GM15510 (cell line): ENCODE measurements around the gene RAD18.

ENCODE experiments used
- POLR2A ChIP-seq: IDR thresholded peaks from 3 replicates; pipeline ENCODE4 v1.6.1; 2011; ENCODE audit warnings: borderline replicate concordance; ENCODE audit not compliant: insufficient read length; ENCODE audit errors: extremely low read depth

RAD18 gene

DNA sequence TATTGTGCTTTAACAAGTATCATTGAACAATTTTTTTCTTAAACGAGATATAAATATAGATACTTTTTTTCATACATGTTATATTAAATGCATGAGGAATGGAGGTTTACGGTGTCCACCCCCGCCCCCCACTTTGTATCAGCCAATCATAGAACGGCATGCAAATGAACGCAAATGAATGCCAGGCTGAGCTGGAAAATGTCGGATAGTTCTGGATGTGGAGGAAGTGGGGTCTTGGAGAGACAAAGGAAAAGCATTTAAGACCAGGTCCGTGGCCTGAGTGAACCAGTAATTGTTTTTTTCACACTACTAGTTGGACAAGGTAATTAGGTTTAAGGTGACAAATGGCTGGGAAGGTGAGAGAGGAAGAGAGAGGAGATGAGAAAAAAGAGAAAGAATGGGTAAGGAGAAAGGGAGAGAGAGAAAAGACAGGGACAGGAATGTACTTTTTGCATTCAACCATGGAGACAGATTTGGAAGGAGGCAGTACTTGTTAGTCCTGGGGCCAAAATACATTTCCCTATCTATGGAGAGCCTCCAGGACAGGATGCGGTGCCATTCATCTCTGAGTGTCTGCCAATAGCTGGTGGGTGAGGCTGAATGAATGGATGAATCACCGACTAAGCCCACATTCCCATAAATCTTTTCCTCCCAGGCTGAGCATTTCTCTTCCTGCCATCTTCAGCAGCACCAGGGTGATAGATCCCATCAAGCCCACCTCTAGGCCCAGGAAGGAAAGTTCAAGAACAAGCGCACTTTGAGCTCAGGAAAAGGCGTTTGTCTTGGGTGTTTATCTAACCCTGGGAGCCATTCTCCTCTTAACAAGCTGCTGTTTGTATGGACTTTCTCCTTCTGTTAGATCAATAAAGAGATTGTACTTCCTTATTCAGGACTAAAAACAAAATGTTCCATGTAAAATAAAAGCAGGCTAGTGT lies 1.4 kb upstream of the RAD18 start:
- no peak for TF ChIP-seq POLR2A

DNA sequence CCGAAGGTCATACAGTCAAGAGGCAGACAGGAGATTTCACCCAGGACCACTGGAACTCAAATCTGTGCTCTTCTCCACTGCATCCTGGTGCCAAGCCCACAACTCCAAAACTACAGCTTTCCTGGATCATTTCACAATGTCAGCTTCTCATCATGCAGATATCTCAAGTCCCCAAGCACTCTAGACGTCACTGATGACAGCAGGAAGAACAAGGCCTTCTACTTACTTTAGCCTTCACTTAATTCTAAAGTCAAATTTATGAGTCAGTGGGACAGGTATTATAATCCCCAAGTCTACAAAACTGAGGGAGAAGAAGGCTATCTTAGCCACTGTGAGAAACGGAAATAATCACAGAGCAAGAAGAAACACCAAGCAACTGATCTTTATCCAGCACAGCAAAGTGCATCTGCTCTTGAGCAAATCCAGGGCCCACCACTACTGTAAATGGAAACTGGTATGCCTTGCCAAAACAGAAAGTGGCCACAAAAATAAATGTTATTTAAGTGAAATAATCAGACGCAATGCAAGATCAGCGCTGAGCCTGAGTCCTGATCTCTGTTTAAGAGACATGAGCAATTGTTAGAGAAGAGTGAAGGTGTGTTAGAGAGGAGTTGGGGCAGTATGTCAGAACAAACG lies 928 bp downstream of the RAD18 start:
- no peak for TF ChIP-seq POLR2A

DNA sequence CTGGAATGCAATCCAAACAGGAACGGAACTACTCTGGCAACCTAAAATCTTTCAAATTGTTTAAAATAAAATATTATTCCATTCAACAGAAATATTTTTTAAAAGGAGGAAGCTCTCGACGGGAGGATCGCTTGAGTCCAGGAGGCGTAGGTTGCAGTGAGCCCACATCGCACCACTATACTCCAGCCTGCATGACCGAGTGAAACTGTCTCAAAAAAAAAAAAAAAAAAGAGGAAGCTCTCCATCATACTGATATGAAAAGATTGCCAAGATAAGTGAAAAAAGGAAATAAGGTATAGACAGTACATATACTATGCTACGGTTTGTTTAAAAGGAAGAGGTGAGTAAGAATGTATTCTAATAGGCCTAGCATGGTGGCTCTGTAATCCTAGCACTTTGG lies 3.6 kb downstream of the RAD18 start:
- TF ChIP-seq POLR2A, result no peak

DNA sequence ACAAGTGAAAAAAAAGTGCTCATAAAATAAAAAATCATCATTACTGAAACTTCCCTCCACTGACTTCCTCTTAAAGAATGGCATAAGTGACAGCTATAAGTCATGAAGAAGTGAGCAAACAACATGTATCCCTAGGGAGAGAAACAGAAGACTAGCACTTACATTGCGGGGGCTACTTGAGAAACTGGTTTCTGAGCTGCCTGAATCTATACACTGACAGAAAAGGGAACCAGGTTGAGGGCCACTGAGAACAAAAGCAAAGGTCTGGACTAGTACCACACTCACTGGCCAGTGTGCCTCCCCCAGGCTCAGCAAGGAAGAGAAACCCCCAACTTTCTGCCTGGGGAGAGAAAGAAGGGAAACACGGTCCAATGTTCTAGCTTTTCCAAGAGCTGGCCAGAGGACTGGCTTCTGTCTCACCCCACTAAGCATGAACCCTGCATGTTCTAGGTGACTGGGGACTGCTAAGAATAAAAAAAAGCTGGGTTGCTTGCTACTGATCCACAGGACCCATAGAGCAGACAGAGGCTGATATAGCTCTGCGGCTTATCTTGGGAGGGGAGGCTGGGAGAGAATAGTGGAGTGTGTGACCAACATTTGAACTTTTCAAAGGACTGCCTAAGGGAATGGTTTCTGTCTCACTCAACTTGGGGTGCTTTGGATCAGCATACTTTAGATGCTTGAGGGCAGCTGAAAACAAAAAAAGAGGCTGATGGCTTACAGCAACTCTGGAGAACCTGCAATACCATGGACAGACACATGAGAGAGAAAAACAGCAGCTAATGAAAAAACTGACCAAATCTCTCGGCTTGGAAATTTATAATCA lies 8.1 kb downstream of the RAD18 start:
- TF ChIP-seq POLR2A, result no peak

DNA sequence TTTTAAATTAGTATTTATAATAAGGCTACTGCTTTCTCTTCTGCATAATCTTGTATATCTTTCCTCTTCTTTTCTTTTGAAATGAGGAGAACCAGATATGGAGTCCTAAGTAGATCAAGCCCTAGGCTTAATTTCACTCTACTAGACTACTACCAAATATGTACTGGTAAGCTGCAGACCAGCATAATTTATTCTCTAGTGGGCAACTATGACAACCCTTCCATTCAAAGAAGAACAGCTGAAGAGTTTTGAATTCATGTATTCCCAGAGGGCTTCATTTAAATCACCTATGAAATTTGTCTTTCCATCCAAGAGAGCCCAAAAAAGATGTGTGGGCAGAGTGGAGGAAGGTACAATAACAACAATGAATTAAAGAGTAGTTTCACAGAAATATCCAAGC lies 10.0 kb downstream of the RAD18 start:
- TF ChIP-seq POLR2A, result no peak

DNA sequence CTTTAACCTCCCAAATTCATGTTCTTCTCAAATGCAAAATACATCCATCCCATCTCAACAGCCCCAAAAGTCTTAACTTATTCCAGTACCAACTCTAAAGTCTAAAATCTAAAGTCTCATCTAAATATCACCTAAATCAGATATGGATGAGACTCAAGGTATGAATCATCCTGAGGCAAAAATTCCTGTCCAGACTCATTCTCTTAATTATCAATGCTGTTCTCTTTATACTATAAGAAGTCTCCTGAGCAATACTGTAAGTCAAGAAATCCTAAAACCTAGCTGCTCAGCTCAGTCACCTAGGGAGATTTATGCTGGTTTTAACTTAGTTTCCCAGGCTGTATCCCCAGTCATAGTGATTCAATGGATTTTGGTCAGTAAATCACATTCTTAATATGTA lies 11.1 kb downstream of the RAD18 start:
- TF ChIP-seq POLR2A, result no peak

DNA sequence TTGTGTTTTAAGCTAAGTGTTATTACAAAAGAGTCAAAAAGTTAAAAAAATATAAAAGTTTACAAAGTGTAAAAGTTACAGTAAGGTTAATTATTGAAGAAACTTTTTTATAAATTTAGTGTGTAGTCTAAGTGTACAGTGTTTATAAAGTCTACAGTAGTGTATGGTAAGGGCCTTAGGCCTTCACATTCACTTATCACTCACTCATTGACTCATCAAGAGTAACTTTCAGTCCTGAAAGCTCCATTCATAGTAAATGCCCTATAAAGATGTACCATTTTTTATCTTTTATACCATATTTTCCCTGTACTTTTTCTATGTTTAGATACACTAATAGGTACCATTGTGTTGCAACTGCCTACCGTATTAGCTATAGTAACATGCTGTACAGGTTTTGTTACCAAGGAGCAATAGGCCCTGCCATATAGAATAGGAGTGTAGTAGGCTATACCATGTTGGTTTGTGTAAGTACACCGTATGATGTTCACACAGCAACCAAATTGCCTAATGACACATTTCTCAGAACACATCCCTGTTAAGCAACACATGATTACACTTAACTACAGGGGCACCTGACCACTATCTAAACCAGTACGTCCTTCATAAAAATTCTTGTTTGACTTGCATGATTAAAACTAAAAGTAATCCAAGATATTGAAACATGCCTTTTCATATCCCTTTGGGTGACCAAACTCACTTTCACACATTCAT lies 17.2 kb downstream of the RAD18 start:
- TF ChIP-seq POLR2A, result no peak

DNA sequence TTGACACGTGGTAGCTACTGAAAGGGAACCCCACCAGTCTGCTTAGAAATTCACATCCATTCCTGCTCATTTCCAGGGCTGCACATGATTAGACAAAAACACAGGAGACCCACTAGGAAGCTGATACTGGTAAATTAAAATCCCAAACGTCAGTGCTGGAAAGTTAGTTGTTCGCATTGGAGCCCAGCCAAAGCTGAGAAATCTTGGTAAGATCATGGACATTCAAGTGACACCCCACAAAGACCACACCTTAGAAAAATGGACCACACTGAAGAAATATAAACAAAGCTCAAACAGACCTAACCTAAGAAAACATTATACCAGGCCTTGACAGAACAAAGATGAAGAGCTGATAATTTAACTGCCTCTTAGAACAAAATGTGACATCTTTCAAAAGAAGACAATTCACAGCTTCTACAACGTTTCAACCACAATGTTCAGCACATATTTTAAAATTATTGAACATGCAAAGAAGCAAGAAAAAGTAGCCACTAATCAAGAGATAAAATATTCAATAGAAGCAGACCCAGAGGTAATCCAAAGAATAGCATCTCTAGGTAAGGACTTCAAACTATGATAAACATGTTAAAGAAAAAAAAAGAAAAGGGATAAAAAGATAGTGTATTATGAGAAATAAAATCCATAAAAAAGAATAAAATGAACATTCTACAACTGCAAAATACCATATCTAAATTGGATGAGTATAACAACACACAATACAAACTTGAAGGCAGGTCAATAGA lies 20.4 kb downstream of the RAD18 start:
- no peak for TF ChIP-seq POLR2A

DNA sequence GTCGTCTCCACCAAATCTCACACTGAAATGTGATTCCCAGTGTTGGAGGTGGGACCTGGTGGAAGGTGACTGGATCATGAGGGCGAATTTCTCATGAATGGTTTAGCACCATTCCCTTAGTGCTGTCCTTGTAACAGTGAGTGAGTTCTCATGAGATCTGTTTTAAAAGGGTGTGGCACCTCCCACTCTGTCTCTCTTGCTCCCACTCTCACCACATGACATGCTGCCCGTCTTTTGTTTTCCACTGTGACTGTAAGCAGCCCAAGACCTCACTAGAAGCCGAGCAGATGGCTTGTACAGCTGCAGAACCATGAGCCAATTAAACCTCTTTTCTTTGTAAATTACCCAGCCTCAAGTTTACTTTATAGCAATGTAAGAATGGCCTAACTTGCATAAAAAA lies 21.2 kb downstream of the RAD18 start:
- no peak for TF ChIP-seq POLR2A

DNA sequence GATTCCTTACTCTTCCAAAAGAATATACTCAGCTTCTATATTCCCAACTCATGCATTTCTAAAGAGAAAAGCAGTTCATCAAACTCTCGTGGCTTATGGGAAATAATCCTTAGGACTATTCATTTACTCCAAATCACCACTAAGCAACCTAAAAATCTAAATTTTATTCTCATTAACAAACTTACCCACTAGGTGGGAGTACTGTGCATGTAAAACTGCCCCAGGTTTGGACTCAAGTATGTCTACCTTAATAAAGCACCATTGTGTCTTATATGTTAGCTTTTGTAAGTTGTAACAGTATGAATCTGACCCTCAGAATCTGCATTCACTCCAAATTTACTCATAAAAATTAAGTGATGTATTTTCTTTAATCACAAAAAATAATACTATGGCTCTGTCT lies 25.3 kb downstream of the RAD18 start:
- no peak for TF ChIP-seq POLR2A

DNA sequence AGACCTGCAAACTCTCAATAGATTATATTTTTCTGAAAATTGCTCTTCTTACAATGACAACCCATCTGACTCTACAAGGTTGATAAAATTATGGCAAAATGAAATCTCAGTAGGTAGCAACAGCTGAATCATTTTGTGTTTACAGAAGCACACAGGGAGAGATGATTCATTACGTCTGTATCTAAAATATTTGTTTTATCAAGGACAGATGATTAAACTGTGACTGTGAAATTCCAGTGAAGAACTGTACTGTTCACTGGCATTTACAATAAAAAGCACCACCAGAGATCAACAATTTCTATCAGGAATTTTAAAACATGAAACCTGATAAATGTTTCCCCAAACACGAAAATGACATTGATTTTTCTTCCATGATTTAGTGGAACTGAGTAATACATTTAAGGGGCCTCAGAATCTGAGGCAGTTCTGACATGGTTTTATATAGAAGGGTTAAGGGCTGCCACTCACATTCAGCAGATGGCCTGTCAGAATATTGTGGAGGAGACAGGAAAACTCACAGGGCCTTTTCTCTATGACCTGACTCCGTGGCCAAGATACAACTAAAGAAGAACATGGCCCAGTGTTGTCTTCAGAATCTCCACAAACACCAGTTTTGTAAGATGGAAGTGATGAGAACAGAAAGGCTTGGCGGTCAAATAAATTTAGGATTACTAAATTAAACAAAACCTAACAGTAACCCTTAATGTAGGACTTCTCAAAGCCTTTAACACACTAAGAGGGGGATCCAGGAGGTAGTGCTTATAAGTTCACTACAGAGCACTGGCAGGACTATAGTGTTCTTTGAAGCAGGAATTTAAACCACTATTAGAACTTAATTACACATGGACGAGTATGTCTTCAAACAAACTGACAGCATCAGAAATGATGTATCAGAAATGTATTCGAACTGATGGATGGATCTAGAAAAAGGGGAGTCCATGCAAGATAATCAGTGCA lies 25.9 kb downstream of the RAD18 start:
- TF ChIP-seq POLR2A, result no peak

DNA sequence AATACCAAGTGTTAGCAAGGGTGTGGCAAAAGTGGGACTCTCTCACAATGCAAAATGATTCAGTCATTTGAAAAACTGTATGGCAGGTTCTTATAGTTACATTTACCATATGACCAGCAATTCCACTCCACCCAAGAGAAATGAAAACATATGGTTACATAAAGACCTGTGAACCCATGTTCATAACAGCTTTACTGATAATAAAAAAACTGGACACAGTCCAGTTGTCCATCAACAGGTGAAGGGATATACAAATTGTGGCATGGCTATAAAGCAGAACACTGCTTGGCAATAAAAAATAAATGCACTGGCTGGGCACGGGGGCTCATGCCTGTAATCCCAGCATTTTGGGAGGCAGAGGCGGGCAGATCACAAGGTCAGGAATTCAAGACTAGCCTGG lies 30.8 kb downstream of the RAD18 start:
- no peak for TF ChIP-seq POLR2A

DNA sequence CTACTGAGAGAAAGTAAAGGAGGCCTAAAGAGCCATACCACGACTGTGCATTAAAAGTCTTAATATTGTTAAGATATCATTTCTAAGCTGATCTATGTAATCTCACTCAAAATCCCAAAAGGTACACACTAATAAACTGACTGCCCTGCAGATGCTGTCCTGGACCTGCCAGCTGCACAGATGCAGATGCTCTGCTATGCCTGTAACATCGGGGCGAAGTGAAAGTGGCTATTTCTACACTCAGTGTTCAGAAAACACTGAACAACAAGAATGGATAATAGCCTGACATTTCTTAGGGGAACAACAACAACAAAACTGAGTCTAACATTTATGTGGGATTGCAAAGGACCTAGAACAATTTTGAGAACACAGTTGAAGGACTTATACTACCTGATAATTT lies 31.9 kb downstream of the RAD18 start:
- no peak for TF ChIP-seq POLR2A
